ENCODE measurements around the gene PACSIN1.

- TF ChIP-seq CTCF (IDR thresholded peaks at IDR 0.05) (no peak), POLR2A (IDR thresholded peaks at IDR 0.05) (no peak)
Measured at GRCh38 chr6:34569361-34569973, 103.6 kb downstream of the PACSIN1 start.
